Stimulated activated CD8-positive, alpha-beta memory T cell treated with anti-CD3 and anti-CD28 coated beads, Interleukin-12 subunit alpha, Interleukin-12 subunit beta, amount 100 ng/mL, for 24 hours (primary cell): ENCODE data around the gene TFAP2E.

Experiments
- DNase-seq: peaks from one replicate; pipeline ENCODE4 v3.0.0-alpha.2; 2020; ENCODE audit errors: extremely low read depth

Gene TFAP2E

DNA sequence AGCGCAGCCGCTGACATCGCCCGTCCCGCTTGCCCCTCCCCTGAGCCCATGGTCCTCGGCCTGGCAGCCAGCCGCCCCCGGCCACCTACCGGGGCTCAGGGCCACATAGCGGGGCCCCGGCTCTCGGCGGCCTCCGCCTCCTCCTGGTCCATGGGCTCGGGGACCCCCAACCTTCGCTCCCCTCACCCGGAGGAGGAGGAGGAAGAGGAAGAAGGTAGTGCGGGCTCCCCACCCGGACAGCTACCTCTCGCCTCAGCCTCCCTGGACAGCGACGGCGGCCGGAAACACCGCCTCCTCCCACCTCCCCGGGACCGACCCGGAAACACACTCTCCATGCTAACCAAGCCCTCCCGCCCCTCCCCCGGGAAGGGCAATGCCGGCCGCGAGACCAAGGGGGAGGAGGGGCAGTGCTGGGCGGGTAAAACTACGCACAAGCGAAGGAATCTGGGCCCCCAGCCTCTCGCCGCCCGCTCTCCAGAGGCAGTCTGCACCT, 15.9 kb upstream of the TFAP2E start, which contains the start of gene KIAA0319L:
TSS of gene KIAA0319L (minus strand) at position 286 of the 493 bp plus-strand sequence. CDS start 2,912 bp downstream, outside the sequence.
- DNase-seq, result peak; percentile 54

DNA sequence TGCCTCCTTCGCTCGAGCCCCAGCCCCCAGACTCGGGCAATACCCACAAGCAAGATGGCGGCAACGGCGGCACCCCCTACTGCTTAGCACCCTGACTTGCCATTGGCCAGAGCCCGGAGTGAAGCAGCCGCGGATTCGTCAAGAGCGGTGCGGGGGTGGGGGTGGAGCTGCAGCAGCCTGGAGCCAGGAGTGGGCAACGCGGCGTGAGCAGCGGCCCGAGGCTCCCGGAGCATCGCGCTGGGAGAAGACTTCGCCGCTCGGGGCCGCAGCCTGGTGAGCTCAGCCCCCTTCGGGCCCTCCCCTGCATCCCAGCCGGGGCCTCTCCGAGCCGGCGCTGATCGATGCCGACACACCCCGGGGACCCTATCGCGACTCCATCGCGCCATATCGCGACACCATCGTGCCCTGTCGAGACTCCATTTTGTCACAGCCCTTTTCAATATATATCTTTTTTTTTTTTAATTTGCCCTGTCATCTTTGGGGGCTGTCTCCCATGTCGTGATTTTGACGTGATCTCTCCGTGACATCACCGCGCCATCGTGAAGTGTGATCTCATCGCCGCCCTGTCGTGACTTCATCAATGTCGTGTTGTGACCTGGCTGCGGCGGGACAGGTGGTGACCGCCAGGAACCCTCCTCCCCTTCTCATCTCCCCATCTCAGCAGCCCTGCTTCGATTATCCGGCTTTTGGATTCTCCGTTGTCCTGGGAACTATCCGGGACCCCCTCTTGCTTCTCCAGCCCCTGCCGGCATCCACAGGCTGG, 15.3 kb upstream of the TFAP2E start, which contains the start of gene NCDN:
TSS of gene NCDN (plus strand) at position 189 of the 763 bp plus-strand sequence. CDS start at position 581, 392 bp downstream.
- peak; percentile 94 for DNase-seq

GRCh38 chr1:35558374-35559316, 14.5 kb upstream of the TFAP2E start:
- DNase-seq, result no peak

- DNase-seq, result no peak
Observed at GRCh38 chr1:35559317-35559944, 13.7 kb upstream of the TFAP2E start.

DNA sequence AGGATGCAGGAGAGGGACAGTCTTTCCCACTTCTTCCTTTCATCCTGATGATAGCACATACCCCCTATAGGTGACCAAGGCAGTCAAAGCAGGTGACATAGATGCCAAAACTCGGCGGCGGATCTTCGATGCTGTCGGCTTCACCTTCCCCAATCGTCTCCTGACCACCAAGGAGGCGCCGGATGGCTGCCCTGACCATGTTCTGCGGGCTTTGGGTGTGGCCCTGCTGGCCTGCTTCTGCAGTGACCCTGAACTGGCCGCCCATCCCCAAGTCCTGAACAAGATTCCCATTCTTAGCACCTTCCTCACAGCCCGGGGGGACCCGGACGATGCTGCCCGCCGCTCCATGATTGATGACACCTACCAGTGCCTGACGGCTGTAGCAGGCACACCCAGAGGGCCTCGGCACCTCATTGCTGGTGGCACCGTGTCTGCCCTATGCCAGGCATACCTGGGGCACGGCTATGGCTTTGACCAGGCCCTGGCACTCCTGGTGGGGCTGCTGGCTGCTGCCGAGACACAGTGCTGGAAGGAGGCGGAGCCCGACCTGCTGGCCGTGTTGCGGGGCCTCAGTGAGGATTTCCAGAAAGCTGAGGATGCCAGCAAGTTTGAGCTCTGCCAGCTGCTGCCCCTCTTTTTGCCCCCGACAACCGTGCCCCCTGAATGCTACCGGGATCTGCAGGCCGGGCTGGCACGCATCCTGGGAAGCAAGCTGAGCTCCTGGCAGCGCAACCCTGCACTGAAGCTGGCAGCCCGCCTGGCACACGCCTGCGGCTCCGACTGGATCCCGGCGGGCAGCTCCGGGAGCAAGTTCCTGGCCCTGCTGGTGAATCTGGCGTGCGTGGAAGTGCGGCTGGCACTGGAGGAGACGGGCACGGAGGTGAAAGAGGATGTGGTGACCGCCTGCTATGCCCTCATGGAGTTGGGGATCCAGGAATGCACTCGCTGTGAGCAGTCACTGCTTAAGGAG, 12.6 kb upstream of the TFAP2E start:
- DNase-seq, result no peak

GRCh38 chr1:35561297-35561971, 11.7 kb upstream of the TFAP2E start:
- DNase-seq, result no peak

GRCh38 chr1:35561972-35562680, 11.0 kb upstream of the TFAP2E start:
- DNase-seq, result no peak

GRCh38 chr1:35563166-35563565, 9.9 kb upstream of the TFAP2E start:
- DNase-seq, result no peak

GRCh38 chr1:35564037-35564883, 8.9 kb upstream of the TFAP2E start:
- peak; percentile 53 for DNase-seq

- no peak for DNase-seq
Observed at GRCh38 chr1:35564884-35565741, 8.0 kb upstream of the TFAP2E start.

DNA sequence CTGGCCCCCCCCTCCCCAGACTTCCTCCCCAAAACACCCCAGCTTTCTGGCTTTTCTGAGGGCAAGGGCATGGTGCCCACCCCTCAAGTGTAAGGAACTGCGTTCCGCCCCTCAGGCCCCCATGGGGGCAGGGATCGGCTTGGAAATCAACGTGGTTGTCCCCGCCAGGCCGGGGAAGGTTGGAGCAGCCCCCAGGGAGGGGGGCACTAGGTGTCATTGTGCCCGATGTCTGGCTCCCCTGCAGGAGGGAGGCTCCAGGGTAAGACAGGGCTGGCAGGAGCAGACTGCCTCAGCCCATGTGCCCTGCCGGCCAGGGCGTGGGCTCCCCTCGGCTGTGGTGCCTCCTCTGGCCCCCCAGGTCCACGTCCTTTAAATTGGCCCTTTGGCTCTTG, 7.4 kb upstream of the TFAP2E start:
- no peak for DNase-seq

DNA sequence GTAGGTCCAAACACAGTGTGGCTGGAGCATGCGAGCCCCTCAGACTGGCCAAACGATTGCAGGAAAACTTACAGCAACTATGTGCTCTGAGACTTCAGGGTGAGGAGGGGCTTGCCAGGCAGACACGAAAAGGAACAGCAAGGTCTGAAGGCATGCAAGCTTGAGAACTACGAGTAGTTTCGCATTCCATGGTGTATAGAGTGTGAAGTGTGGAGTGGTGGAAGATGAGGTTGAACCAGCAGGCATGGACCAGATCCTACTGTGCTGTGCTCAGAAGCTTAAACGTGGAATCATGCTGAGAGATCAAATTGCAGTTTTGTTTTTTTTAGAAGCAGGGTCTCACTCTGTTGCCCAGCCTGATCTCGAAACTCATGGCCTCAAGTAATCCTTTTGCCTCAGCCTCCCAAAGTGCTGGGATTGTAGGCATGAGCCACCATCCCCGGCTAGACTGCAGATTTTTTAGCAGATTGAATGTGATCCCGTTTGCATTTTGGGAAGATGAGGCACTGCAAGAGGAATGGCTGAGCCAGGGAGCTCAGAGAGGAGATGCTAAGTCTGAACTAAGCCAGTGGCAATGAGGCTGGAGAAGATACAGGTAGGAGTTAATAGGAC, 5.1 kb upstream of the TFAP2E start:
- DNase-seq, result no peak

DNA sequence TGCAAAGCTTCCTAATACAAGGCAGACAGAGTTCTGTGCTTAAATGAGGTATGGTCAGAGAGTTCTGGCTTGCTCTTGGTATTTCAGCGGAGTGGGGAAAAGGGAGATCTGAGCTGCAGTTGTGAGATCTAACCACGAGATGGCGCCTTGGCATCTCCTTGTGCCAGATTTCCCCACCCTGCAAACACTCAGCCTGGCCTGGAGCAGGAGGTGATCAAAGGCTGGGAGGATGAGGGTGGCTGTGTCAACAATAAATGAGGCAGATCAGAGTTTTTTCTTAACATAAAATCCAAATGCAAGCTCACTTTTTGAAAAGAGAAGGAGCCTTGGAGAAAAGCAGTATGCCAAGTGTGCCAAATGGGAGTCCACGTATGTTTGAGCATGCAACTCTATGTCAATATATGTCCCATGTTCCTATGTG, 4.1 kb upstream of the TFAP2E start:
- DNase-seq, result no peak

- DNase-seq, result no peak
Observed at GRCh38 chr1:35569936-35570335, 3.2 kb upstream of the TFAP2E start.

- no peak for DNase-seq
Observed at GRCh38 chr1:35570589-35571137, 2.5 kb upstream of the TFAP2E start.

GRCh38 chr1:35571263-35571662, 1.9 kb upstream of the TFAP2E start:
- DNase-seq, result no peak

- no peak for DNase-seq
Observed at GRCh38 chr1:35572296-35572695, 818 bp upstream of the TFAP2E start.
